CD14-positive monocyte (primary cell): ENCODE results near the gene DPP7. TPM values are rescaled to one million over a fixed set of nuclear protein-coding genes. Genes with fewer than 3 reads are reported as not detected.

Source experiments
- DNase-seq, 3 donors: peaks; one replicate each; pipeline ENCODE4 v3.0.0-alpha.2; 2011 to 2022
- H2AFZ ChIP-seq: 2 replicates; pipeline ENCODE4 v1.6.0; 2012; ENCODE audit warnings: mild to moderate bottlenecking, low read depth, low read length, inconsistent platforms; ENCODE audit not compliant: insufficient read depth, poor library complexity, severe bottlenecking
- H3K27ac ChIP-seq, 2 donors: 1 replicate in 1 of 2; 2 replicates in 1 of 2; pipeline ENCODE4 v1.5.1; 2012 to 2013; ENCODE audit warnings: low read length in 2 of 2, control low read depth in 1 of 2, inconsistent platforms in 1 of 2, low read depth in 1 of 2, mild to moderate bottlenecking in 1 of 2
- H3K27me3 ChIP-seq, 2 donors: one replicate each; pipeline versions ENCODE4 v1.6.0 to v1.6.1; 2011 to 2013; ENCODE audit warnings: low read length in 2 of 2; ENCODE audit not compliant: control insufficient read depth in 2 of 2, insufficient read depth in 2 of 2
- H3K36me3 ChIP-seq, 2 donors: replicated peaks in 1 of 2; 1 replicate in 1 of 2; 2 replicates in 1 of 2; pipeline versions ENCODE4 v1.5.1 to v1.6.1; 2012 to 2013; ENCODE audit warnings: low read length in 2 of 2, control low read depth in 1 of 2, inconsistent platforms in 1 of 2, mild to moderate bottlenecking in 1 of 2; ENCODE audit not compliant: insufficient read depth in 2 of 2, control insufficient read depth in 1 of 2
- H3K4me1 ChIP-seq, 2 donors: 1 replicate in 1 of 2; 2 replicates in 1 of 2; pipeline versions ENCODE4 v1.5.1 to v1.6.1; 2012 to 2013; ENCODE audit warnings: low read length in 2 of 2, control low read depth in 1 of 2, inconsistent platforms in 1 of 2, mild to moderate bottlenecking in 1 of 2, moderate library complexity in 1 of 2; ENCODE audit not compliant: insufficient read depth in 2 of 2, control insufficient read depth in 1 of 2
- H3K4me2 ChIP-seq: replicated peaks from 2 replicates; pipeline ENCODE3; 2012; ENCODE audit warnings: low read length, moderate library complexity, mild to moderate bottlenecking; ENCODE audit not compliant: poor library complexity, severe bottlenecking; ENCODE audit errors: extremely low read depth
- H3K4me3 ChIP-seq, 3 experiments: fragments of 200-600 bp in 1 of 3; sonication (generic) in 1 of 3; replicated peaks in 1 of 3; 1 replicate in 2 of 3; 2 replicates in 1 of 3; pipeline ENCODE4 v1.5.1; 2011 to 2013; ENCODE audit warnings: low read length in 3 of 3, mild to moderate bottlenecking in 3 of 3, control low read depth in 2 of 3, low read depth in 2 of 3, inconsistent platforms in 1 of 3, moderate library complexity in 1 of 3
- H3K79me2 ChIP-seq: 2 replicates; pipeline ENCODE4 v1.6.0; 2012; ENCODE audit warnings: mild to moderate bottlenecking, control low read depth, inconsistent platforms, low read length, moderate library complexity; ENCODE audit not compliant: insufficient read depth
- H3K9ac ChIP-seq: 2 replicates; pipeline ENCODE4 v1.6.0; 2017; ENCODE audit warnings: low read length, mild to moderate bottlenecking; ENCODE audit not compliant: insufficient read depth, poor library complexity, severe bottlenecking
- H3K9me3 ChIP-seq, 2 donors: replicated peaks in 1 of 2; 1 replicate in 1 of 2; 2 replicates in 1 of 2; pipeline versions ENCODE4 v1.5.1 to v1.6.1; 2012 to 2013; ENCODE audit warnings: low read length in 2 of 2, control low read depth in 1 of 2; ENCODE audit not compliant: control insufficient read depth in 1 of 2, insufficient read depth in 1 of 2
- H4K20me1 ChIP-seq: 2 replicates; pipeline ENCODE4 v1.6.0; 2012; ENCODE audit warnings: mild to moderate bottlenecking, low read length, control low read depth, moderate library complexity; ENCODE audit not compliant: insufficient read depth
- H3K27ac Mint-ChIP-seq, 7 donors: one replicate each; pipeline ENCODE4 v1.8.0; 2020; ENCODE audit warnings: mild to moderate bottlenecking in 7 of 7, mixed read lengths in 7 of 7, moderate library complexity in 6 of 7, inconsistent platforms in 2 of 7
- H3K27me3 Mint-ChIP-seq, 3 donors: one replicate each; pipeline ENCODE4 v1.8.0; 2021 to 2022; ENCODE audit warnings: low read depth in 3 of 3, mild to moderate bottlenecking in 3 of 3, mixed read lengths in 3 of 3, moderate library complexity in 3 of 3, inconsistent platforms in 1 of 3
- H3K36me3 Mint-ChIP-seq, 2 donors: one replicate each; pipeline ENCODE4 v1.8.0; 2020; ENCODE audit warnings: mixed read lengths in 2 of 2, inconsistent platforms in 1 of 2, mild to moderate bottlenecking in 1 of 2
- H3K4me1 Mint-ChIP-seq: one replicate; pipeline ENCODE4 v1.8.0; 2020; ENCODE audit warnings: mild to moderate bottlenecking, mixed read lengths
- H3K4me3 Mint-ChIP-seq, 2 donors: one replicate each; pipeline ENCODE4 v1.8.0; 2020; ENCODE audit warnings: mild to moderate bottlenecking in 2 of 2, mixed read lengths in 2 of 2, moderate library complexity in 1 of 2
- H3K9me3 Mint-ChIP-seq, 7 donors: one replicate each; pipeline ENCODE4 v1.8.0; 2020 to 2022; ENCODE audit warnings: mixed read lengths in 7 of 7, mild to moderate bottlenecking in 6 of 7, moderate library complexity in 6 of 7, inconsistent platforms in 2 of 7
- CTCF ChIP-seq: fragments of 200-600 bp; IDR thresholded peaks from one replicate; pipeline ENCODE4 v1.8.0; 2022; ENCODE audit warnings: antibody characterized with exemption, mild to moderate bottlenecking
- WGBS: methylation state at CpG from one replicate; pipeline ENCODE4 v1.1.5; 2013; ENCODE audit warnings: missing lambda C conversion rate; ENCODE audit not compliant: insufficient coverage; 5-methylcytosine and 5-hydroxymethylcytosine counted together
- intact Hi-C, 2 donors: fragments of 100-400 bp; cut with micrococcal nuclease; formaldehyde crosslinking; loops; one replicate each; pipeline versions ENCODE4 v1.15.0 to v1.15.1; 2023
- polyA plus RNA-seq, 3 donors: library from polyadenylated mRNA; depleted of rRNA in 1 of 3; unstranded in 2 of 3; stranded (reverse) in 1 of 3; fragments of 300-500 nt in 2 of 3; fragments of >200 nt in 1 of 3; fragmentation: Illumina TruSeq in 2 of 3; gene quantifications; 1 replicate in 2 of 3; 2 replicates in 1 of 3; pipeline ENCODE4 v1.2.3, GENCODE V29; 2012 to 2021

Gene DPP7
- polyA plus RNA-seq, 3 donors, result 68.3 to 287 (median 150) TPM

GRCh38 chr9:137077758-137078693 lies 36.5 kb downstream of the DPP7 start:
- TF ChIP-seq CTCF, result no peak
- peaks cover 18 to 50% of the 10 kb centered on the region in 2 donors for H3K4me1 ChIP-seq
- peak overlapping the region in 6 of 7 donors; percentile 31 to 82 (median 64) for H3K27ac Mint-ChIP-seq
- no peaks in the 10 kb centered on the region for H3K27me3 ChIP-seq
- H3K27ac ChIP-seq, result peak overlapping the region in 1 of 2 donors; percentile 23
- H3K4me2 ChIP-seq, result peak overlapping the region; percentile 89
- no peaks in the 10 kb centered on the region for H3K79me2 ChIP-seq
- H3K36me3 ChIP-seq, result peaks cover 28 to 33% of the 10 kb centered on the region in 2 donors
- H3K9me3 Mint-ChIP-seq, result peaks cover 0 to 4% (median under 1%) of the 10 kb centered on the region in 7 donors
- WGBS, result 21% methylated on average over 75 of the region's 76 CpGs
- peak in 1 of 3 donors; percentile 4 for DNase-seq
- H3K9me3 ChIP-seq, result no peaks in the 10 kb centered on the region
- peaks cover 19 to 44% of the 10 kb centered on the region in 2 donors for H3K36me3 Mint-ChIP-seq
- H3K9ac ChIP-seq, result peak overlapping the region; percentile 53
- peak overlapping the region; percentile 73 to 85 for H3K4me3 Mint-ChIP-seq
- peaks cover 20% of the 10 kb centered on the region for H4K20me1 ChIP-seq
- peak overlapping the region; percentile 58 to 77 (median 59) for H3K4me3 ChIP-seq
- peaks cover 0 to 4% (median 0%) of the 10 kb centered on the region in 3 donors for H3K27me3 Mint-ChIP-seq
- peak overlapping the region; percentile 65 for H2AFZ ChIP-seq
- intact Hi-C loops, result no loop called here
- H3K4me1 Mint-ChIP-seq, result peaks cover 46% of the 10 kb centered on the region

DNA sequence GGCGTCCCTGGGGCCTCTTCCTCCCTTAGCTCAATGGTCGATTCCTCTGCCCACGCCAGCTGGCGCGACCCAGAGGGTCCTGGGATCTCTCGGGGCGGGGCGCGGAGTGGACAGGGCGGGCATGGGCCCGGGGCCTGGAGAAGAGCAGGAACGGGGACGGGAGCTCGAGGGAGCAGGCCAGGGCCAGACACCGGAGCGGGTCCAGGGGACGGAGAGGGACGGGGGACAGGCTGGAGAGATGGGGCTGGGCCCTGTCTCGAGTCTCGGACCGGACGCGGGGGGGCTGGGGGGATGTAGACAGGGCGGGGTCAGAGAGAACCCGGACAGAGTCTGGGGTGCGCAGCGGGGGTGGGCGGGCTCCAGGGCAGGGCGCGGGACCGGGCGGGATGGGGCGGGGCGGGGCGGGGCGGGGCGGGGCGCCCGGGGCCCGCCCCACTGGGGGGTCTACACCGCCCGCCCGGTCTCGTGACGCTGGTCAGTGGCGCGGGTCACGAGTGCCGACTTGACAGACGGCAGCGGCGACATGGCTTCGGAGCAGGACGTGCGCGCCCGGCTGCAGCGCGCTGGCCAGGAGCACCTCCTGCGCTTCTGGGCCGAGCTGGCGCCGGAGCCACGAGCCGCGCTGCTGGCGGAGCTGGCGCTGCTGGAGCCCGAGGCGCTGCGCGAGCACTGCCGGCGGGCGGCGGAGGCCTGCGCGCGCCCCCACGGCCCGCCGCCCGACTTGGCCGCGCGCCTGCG lies 37.4 kb downstream of the DPP7 start, which contains the start of gene UAP1L1:
Gene UAP1L1, plus strand, starts transcription at position 508 of the 738 bp plus-strand sequence. Its CDS starts 16 bp downstream, at position 524.
- peaks cover 18 to 58% of the 10 kb centered on the region in 2 donors for H3K4me1 ChIP-seq
- H3K9me3 Mint-ChIP-seq, result peaks cover 0 to 4% (median 2%) of the 10 kb centered on the region in 7 donors
- peaks cover 0 to 4% (median 0%) of the 10 kb centered on the region in 3 donors for H3K27me3 Mint-ChIP-seq
- H3K36me3 ChIP-seq, result peaks cover 20 to 25% of the 10 kb centered on the region in 2 donors
- H3K79me2 ChIP-seq, result no peaks in the 10 kb centered on the region
- peak within 1 kb of the TSS; percentile 89 for H3K4me2 ChIP-seq
- H2AFZ ChIP-seq, result peak within 1 kb of the TSS; percentile 84
- H3K36me3 Mint-ChIP-seq, result peaks cover 17 to 36% of the 10 kb centered on the region in 2 donors
- H3K27ac Mint-ChIP-seq, result peak within 1 kb of the TSS; percentile 46 to 90 (median 85)
- peak; percentile 62 to 73 (median 65) for DNase-seq
- no peaks in the 10 kb centered on the region for H3K27me3 ChIP-seq
- H3K9me3 ChIP-seq, result no peaks in the 10 kb centered on the region
- peak within 1 kb of the TSS in 1 of 2 donors; percentile 73 for H3K27ac ChIP-seq
- H3K4me3 ChIP-seq, result peak within 1 kb of the TSS; percentile 58 to 77 (median 59)
- under 1% methylated on average over 70 of the region's 87 CpGs for WGBS
- no peak for TF ChIP-seq CTCF
- peak within 1 kb of the TSS; percentile 75 to 85 for H3K4me3 Mint-ChIP-seq
- intact Hi-C loops, result no loop called here
- H4K20me1 ChIP-seq, result peaks cover 20% of the 10 kb centered on the region
- peak within 1 kb of the TSS; percentile 53 for H3K9ac ChIP-seq
- H3K4me1 Mint-ChIP-seq, result peaks cover 50% of the 10 kb centered on the region
